ENCODE measurements around the gene BOK.
"Not testable (repeated sequence)": the region's sequence is repeated elsewhere in the genome, so short reads cannot be mapped to it uniquely, and the experiment has no call there.

BOK gene, protein sequence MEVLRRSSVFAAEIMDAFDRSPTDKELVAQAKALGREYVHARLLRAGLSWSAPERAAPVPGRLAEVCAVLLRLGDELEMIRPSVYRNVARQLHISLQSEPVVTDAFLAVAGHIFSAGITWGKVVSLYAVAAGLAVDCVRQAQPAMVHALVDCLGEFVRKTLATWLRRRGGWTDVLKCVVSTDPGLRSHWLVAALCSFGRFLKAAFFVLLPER

DNA sequence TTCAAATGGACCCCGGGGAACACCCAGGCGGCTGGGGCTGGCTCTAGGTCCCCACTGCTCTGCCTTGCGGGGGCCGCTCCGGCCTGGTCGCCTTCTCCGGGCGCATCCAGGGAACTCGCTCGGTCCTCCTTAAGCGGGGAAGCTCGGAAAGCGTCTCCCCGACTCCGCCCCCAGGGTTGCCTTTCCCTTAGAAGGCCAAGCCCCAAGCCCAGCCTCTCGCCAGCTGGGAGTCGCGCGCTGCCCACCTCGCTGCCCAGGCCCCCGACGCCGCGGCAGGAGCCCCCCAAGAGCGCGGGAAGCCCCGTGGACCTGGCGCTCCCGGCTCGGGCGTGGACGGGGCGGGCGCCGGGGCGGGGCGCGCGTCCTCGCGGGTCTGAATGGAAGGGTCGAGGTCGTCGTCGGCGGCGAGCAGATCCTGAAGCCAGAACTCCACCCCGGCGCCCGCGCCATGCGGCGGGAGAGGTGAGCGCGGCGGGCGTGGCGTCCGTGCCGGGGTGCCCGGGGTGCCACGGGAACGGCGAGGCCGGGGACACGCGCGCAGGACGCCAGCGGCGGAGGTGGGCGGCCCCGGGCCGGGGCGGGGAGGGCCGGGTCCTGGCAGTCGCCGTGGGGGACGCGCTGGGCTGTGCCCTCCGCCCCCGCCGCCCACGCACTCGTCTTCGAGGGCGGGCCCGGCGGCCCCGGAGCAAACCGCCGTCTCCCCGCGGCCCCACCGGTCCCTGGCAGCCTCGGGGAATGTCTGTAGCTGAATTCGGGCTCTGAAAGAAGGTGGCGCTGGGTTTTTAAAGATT, at the start of gene BOK:
Gene BOK (plus strand): TSS at position 214 of the 791 bp plus-strand sequence. CDS start 739 bp downstream, outside the sequence.
- no peak for DNase-seq (ENCODE audit: low read depth in 3 of 3)

DNA sequence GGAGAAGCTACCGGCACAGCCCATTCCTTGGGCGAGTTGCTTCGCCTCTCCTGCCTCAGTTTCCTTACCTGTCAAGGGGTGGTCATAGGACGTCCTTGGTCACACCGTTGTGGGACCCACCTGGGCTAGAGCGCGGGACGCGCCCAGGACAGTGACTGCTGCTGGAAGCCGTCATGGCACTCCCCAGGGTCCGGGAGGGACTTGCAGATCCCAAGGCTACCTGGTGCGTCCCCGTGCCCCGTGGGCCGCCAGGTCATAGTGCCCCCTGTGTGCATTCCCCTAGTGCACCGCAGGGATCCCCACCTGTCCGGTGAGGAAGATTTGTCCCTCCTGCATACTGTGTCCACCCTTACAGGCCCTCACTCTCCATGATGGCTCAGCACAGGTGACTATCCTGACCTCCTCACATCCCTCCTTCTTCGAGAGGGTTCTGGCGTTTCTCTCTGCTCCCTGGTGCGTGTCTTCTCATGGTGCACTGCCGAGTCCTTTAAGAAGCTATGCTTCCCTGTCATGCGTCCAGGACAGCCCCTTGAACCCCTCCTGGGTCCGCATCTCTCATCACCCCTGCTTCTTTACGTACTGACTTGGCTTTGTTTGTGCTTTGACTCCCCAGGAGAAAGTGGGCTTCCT, 49.3 kb upstream of the BOK start:
- DNase-seq (ENCODE audit: low read depth in 3 of 3) = no peak

DNA sequence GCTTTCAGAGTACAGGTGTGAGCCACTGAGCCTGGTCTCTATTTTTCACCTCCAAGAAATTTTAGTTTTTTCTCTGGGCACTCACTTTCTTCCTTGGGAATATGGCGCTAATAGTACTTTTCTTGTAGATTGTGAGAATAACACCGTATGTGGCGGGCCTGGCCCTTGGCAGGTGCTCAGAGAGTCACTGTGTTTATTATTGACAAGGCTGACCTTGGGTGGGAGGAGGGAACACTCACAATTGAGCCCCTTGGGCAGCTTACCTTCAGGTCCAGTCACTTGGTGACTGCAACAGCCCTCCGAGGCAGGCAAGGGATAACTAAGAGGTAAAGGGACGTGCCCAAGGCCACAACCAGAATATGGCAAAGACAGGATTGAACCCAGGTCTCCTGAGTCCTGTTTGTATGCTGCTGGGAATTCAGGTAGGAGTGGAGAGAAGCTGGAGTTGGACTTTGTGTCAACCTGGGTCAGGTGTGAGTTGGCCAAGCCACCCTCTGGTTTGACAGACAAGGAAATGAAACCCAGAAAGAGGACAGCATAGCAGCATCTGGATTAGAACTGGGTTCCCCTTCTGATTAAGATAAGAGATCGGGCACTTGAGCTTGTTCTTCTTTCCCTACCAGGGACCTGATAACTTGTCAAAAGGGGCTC, 47.3 kb upstream of the BOK start:
- DNase-seq (ENCODE audit: low read depth in 3 of 3) = no peak

DNA sequence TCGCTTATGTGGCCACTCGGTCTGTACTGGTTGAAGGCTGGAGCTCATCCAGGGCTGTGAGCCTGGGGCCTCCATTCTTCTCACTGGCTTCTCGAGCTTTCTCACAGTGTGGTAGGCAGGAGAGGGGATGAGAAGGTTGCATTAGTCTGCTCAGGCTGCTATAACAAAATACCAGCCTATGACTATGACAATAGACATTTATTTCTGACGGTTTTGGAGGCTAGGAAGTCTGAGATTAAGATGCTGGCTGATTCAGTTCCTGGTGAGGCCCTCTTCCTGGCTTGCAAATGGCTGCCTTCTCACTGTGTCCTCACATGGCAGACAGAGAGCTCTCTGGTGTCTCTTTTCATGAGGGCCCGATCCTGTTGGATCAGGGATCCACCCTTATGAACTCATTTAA, 44.0 kb upstream of the BOK start:
- DNase-seq (ENCODE audit: low read depth in 3 of 3) = no peak

DNA sequence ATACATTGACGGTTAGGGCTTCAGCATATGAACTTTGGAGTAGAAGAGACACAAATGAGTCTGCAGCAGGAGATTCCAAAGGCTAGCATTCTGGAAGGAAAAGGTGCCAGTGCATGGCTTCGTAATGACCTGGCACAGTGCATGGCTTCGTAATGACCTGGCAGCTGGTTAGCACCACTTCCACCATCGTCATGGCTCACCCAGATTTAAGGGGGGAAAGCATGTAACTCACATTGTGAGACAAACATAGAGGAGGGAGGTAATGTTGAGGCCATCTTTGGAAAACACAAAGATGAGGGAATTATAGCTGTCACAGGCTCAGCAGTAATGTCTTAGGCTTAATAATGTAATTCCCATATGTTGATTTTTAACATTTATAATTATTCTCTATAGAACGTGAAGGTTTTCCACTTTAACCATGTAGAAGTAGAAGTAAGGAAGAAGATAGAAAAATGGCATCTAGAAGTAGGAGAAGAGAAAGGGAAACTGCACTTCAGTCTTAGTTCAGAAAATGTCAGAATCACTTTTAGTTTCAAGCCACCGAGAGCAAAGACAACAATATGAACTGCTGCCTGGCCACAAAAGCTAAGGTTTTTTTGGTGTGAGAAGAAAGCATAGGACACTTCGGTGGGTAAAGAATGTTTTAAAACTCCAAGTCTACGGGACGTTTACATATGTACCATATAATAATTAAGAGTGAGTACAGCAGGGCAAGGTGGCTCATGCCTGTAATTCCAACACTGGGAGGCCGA, 43.4 kb upstream of the BOK start:
- DNase-seq (ENCODE audit: low read depth in 3 of 3) = no peak

DNA sequence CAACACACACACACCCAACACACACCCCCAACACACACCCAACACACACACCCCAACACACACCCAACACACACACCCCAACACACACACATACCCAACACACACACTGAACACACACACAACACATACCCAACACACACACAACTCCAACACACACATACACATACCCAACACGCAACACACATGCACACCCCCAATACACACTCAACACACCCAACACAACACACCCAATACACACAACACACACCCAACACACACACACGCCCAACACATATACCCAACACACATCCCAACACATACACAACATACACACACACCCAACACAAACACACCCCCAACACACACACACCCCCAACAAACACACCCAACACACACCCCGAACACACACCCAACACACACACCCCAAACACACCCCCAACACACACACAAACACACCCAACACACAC, 42.0 kb upstream of the BOK start:
- DNase-seq (ENCODE audit: low read depth in 3 of 3) = no peak

DNA sequence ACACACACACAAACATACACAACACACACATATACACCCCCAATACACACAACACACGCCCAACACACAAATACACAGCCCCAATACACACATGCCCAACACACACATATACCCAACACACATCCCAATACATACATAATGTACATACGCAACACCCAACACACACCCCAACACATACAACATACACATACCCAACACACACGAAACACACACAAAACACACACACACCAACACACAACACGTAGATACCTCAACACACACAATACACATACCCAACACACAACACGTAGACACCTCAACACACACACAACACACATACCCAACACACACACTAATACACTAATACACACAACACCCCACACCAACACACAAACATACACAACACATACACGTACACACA, 41.2 kb upstream of the BOK start:
- no peak for DNase-seq (ENCODE audit: low read depth in 3 of 3)

DNA sequence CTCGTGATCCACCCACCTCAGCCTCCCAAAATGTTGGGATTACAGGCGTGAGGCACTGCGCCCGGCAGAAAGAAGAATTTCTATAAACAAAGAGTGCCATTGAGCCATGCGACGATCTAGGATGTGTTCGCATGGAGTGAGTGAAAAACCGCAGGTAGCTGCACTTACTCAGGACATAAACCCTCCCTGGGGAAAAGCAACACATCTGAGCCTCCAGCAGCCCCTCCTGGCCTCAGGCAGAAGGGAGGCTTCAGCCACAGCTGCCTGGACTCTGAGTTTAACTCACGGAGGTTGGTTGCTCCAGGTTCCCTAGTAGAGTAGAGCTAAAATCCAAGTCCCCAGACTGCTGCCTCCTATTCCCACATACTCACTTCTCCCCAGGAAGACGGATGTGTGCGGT, 38.9 kb upstream of the BOK start:
- DNase-seq (ENCODE audit: low read depth in 3 of 3) = no peak

DNA sequence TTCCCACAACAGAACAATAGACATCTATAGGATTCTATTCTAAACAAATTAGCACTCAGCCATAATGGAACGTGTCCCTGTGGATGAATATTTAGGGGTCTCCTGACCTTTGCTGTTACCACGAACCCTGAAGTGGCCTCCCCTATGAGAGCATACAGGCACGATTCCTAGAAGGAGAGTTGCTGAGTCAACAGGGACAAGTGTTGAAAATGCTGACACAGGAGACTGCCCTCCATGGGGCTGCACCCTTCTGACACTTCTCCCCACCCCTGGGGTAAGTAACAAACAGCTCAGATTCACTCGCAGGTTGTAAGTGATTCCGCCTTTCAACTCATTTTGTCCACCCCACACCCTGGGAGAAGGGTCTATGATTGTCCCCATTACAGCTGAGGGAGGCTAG, 36.1 kb upstream of the BOK start:
- DNase-seq (ENCODE audit: low read depth in 3 of 3) = no peak

DNA sequence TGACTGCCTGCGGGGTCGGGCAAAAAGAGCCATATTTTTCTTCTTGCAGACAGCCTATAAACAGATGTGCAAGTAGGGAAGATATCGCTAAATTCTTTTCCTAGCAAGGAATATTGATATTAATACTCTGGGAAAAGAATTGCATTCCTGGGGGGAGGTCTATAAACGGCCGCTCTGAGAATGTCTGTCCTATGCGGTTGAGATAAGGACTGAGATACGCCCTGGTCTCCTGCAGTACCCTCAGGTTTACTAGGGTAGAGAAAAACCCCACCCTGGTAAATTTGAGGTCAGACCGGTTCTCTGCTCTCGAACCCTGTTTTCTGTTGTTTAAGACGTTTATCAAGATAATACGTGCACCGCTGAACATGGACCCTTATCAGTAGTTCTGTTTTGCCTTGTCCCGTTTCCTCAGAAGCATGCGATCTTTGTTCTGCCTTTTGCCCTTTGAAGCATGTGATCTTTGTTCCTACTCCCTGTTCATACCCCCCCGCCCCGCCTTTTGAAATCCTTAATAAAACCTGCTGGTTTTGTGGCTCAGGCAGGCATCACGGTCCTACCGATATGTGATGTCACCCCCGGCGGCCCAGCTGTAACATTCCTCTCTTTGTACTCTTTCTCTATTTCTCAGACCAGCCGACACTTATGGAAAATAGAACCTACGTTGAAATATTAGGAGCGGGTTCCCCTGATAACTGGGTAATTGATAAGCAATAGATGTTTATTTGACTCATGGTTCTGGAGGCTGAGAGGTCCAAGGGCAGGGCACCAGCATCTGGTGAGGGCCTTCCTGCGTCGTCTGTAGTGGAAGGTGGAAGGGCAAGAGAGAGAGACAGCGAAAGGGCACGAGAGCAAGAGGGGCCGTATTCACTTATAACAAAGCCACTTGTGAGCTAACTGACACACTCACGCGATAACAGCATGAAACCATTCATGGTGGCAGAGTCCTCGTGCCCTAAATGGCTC, 32.4 kb upstream of the BOK start:
- not testable (repeated sequence) for DNase-seq (ENCODE audit: low read depth in 3 of 3)

DNA sequence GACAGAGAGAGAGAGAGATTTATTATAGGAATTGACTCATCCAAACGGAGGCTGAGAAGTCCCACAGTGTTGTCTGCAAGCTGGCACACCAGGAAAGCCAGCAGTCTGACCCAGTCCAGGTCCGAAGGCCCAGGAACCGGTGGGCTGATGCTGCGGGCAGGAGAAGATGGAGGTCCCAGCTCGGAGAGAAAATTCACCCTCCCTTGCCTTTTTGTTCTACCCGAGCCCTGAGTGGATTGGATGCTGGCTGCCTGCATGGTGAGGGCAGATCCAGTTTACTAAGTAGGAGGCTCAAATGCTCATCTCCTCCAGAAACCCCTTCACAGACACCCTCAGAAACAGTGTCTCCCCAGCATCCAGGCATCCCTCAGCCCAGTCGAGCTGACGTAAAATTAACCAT, 28.0 kb upstream of the BOK start:
- DNase-seq (ENCODE audit: low read depth in 3 of 3) = no peak

DNA sequence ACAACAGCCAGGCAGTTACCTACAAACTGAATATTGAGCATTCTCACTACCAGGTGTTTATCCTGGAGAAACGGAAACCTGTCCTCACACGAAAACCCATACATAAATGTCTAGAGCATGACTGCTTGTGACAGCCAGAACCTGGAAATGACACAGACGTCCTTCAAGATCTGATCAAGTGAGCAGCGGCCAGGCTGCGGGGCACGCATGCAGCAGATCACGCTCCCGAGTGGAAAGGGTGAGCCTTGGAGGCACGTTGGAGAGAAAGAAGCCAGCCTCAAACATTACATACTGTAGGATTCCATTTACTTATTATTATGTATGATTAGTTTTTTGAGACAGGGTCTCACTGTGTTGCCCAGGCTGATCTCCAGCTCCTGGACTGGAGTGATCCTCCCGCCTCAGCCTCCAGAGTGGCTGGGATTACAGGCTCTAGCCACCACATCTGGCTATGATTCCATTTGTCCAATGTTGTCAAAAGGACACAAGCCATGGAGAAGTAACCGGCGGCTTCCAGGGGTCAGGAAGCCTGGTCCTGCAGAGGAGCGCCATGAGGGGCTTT, 27.3 kb upstream of the BOK start:
- no peak for DNase-seq (ENCODE audit: low read depth in 3 of 3)

DNA sequence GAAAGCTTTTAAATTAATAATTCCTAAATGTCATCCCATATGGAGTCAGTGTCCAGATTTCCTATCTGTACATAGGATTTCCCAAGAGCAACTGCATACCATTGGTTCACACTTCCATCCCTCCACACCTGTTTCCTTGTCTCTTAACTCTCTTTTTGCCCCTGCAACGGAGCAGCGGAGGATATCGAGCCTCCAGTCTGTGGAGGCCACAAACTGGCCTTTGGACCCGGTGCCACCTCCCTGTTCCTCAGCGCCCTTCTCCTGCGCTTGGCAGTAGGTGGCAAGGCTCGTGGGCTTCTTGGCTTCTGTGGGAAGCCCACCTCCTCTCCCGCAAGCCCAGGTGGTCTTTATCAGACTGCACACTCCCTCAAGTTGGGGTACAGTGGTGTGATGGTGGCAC, 26.4 kb upstream of the BOK start:
- DNase-seq (ENCODE audit: low read depth in 3 of 3) = no peak

DNA sequence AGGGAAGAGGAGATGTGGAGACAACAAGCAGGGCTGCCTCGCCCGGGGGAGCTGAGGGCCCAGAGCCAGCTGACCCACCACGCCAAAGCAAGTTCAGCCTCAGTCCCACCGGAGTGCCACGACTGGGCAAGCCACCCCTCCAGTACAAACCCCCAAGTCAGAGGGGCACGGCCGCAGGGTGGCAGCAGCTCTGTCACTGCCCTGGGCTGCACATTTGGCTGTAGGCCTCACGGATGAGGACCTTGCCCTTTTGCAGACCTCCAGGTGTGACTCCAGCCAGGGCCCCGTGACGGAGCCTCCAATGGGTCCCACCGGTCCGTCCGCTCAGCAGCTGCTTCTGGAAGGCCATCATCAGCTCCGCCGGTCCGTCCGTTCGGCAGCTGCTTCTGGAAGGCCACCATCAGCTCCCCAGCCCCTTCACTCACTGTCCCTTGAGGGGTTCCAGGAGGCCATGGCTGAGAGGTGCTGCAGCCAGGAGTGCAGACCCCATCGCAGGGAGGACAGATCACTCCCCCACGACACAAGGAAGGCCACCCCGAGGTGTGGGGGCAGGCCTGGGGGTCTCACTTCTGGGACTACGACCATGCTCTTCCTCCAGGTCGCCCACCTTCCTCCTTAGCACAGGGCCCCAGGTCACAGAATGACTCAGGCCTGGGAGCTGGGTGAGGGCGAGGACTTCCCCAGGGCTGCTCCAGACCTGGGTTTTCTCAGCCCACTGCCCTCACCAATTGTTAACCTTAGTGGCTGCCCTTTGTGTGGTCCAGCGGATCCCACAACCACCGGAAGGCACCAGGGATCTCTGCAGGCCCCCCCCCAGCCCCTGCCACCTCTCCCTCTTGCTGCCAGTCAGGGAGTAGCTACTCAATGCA, 25.6 kb upstream of the BOK start:
- DNase-seq (ENCODE audit: low read depth in 3 of 3) = no peak

DNA sequence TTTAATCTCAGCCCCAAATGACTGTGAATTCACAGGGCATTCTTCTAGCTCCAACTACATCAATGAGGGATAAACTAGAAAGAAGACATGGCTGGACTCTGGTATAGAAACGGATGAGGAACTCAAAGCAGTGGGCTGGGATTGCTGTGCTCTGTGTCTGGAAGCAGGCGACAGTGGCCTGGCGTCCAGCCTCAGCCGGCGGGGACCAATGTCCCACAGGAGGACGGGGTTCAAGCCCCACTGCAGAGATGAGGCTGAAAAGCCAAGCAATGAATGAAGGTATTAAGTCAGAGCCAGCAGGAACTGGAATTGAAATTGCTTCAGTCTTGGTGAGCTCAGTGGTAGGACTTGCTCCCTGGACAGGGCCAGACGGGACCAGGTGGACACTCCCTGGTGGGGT, 24.3 kb upstream of the BOK start:
- no peak for DNase-seq (ENCODE audit: low read depth in 3 of 3)

DNA sequence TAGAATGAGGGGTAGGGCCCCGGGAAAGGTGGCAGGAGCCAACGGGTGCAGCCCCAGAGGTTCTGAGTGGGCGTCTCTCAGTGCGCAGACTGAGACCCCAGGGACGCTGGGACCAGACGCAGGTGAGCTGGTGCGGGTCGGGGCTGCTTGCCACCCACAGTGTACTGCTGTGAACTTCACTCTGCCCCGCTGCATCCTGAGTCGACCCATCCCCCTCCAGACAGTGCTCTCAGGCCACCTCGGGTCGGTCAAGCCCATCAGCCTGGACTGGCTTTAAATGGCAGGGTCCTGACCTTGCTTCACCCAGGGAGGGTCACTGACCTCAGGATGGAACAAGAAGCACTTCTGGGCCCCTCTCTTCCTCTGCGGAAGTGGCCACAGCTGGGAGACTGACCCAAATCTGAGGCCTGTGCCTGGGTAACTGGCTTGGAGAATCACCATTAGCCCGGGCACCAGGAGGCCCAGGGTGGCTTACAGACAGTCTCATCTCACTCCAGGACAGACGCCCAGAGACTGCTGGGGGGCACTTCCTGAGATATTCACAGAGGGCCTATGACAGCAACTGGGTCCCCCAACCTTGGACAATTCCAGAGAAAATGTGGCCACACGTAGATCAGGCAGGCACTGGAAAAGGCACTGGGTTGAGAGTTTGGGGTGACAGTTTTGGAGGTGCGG, 23.7 kb upstream of the BOK start:
- DNase-seq (ENCODE audit: low read depth in 3 of 3) = no peak

DNA sequence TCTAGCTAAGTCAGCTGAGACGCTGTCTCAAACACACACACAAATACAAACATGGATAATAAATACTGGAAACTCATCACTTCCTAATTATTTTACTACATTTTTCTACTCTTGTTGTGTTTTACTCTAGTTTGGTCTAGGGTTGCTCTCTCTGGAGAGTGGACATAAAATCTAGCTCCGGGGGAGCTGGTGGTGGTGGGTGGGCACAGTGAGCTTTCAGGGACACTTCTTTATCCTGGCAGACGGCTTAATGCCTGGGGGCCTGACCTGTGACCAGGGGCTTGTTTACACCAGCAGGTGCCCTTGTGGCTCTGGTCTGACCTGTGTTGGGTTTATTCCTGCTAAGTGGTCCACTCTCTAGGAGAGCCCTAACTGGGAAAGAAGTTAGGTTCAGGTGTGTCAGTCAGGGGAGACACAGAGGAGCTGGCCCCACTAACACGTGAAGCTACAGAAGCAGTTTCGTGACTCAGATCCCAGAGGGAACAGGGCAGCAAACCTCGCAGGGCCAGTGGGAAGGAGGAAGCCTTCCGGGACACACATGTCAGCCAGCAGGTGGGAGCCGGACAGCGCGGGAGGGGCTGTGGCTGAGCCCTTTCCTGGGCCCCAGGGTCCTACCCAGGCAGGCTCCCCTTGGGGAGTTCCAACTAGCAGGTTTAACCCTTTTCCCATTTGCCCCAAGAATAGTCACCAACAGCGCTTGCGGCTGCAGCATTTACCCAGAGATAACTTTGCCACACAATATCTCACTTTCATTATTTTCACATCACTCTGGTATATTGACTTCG, 22.5 kb upstream of the BOK start:
- no peak for DNase-seq (ENCODE audit: low read depth in 3 of 3)

Measured in stimulated activated CD4-positive, alpha-beta T cell treated with anti-CD3 and anti-CD28 coated beads, TNF-alpha, amount 100 ng/mL, for 48 hours (primary cell).